ENCODE measurements around the gene LPP. TPM values are rescaled to one million over a fixed set of nuclear protein-coding genes. Genes with fewer than 3 reads are reported as not detected.

Gene LPP
- total RNA-seq, 2 donors from 2014 or later: 170 to 246 TPM

GRCh38 chr3:188761964-188762363 lies 608.0 kb downstream of the LPP start:
- intact Hi-C loops (cut with DNase I): no loop called here
- Histone ChIP-seq H3K9me3 (no peaks in the 10 kb centered on the region), H3K36me3 (no peaks in the 10 kb centered on the region), H3K9ac (ENCODE audit: low read depth in 2 of 2, low read length in 2 of 2) (no peak overlapping the region), H3K4me3 (no peak overlapping the region), H3K27ac (no peak overlapping the region), H3K4me1 (no peaks in the 10 kb centered on the region), H3K27me3 (no peaks in the 10 kb centered on the region)
- no peak for TF ChIP-seq CTCF (IDR thresholded peaks at IDR 0.05)
- no peak for DNase-seq

- TF ChIP-seq CTCF (IDR thresholded peaks at IDR 0.05): no peak
- Histone ChIP-seq H3K36me3 (no peaks in the 10 kb centered on the region), H3K4me1 (no peaks in the 10 kb centered on the region), H3K9me3 (no peaks in the 10 kb centered on the region), H3K27ac (no peak overlapping the region), H3K9ac (ENCODE audit: low read depth in 2 of 2, low read length in 2 of 2) (no peak overlapping the region), H3K27me3 (no peaks in the 10 kb centered on the region), H3K4me3 (no peak overlapping the region)
- intact Hi-C loops (cut with DNase I): no loop called here
- DNase-seq: no peak
Measured at GRCh38 chr3:188764609-188765008, 610.7 kb downstream of the LPP start.

- TF ChIP-seq CTCF (IDR thresholded peaks at IDR 0.05): no peak
- Histone ChIP-seq H3K9me3 (no peaks in the 10 kb centered on the region), H3K27me3 (no peaks in the 10 kb centered on the region), H3K9ac (ENCODE audit: low read depth in 2 of 2, low read length in 2 of 2) (no peak overlapping the region), H3K27ac (no peak overlapping the region), H3K4me1 (no peaks in the 10 kb centered on the region), H3K4me3 (no peak overlapping the region), H3K36me3 (no peaks in the 10 kb centered on the region)
- no peak for DNase-seq
- intact Hi-C loops (cut with DNase I): no loop called here
Measured at GRCh38 chr3:188769831-188770230, 615.9 kb downstream of the LPP start.

- no peak overlapping the region for H3K27ac ChIP-seq
- H3K4me3 ChIP-seq: no peak overlapping the region
- no peaks in the 10 kb centered on the region for H3K4me1 ChIP-seq
- no peak for DNase-seq
- no peaks in the 10 kb centered on the region for H3K9me3 ChIP-seq
- no peak overlapping the region for H3K9ac ChIP-seq (ENCODE audit: low read depth in 2 of 2, low read length in 2 of 2)
- intact Hi-C loops (cut with DNase I): no loop called here
- no peaks in the 10 kb centered on the region for H3K36me3 ChIP-seq
- TF ChIP-seq CTCF (IDR thresholded peaks at IDR 0.05): no peak
- no peaks in the 10 kb centered on the region for H3K27me3 ChIP-seq
Measured at GRCh38 chr3:188772886-188773285, 618.9 kb downstream of the LPP start.

- no peak for DNase-seq
- H3K4me1 ChIP-seq: no peaks in the 10 kb centered on the region
- no peak overlapping the region for H3K9ac ChIP-seq (ENCODE audit: low read depth in 2 of 2, low read length in 2 of 2)
- H3K27me3 ChIP-seq: no peaks in the 10 kb centered on the region
- intact Hi-C loops (cut with DNase I): no loop called here
- H3K27ac ChIP-seq: no peak overlapping the region
- no peaks in the 10 kb centered on the region for H3K9me3 ChIP-seq
- H3K36me3 ChIP-seq: no peaks in the 10 kb centered on the region
- TF ChIP-seq CTCF (IDR thresholded peaks at IDR 0.05): no peak
- H3K4me3 ChIP-seq: no peak overlapping the region
Measured at GRCh38 chr3:188775412-188775811, 621.5 kb downstream of the LPP start.

- no peak for DNase-seq
- Histone ChIP-seq H3K9ac (ENCODE audit: low read depth in 2 of 2, low read length in 2 of 2) (no peak overlapping the region), H3K27me3 (no peaks in the 10 kb centered on the region), H3K4me1 (no peaks in the 10 kb centered on the region), H3K27ac (no peak overlapping the region), H3K36me3 (no peaks in the 10 kb centered on the region), H3K9me3 (no peaks in the 10 kb centered on the region), H3K4me3 (no peak overlapping the region)
- intact Hi-C loops (cut with DNase I): no loop called here
- no peak for TF ChIP-seq CTCF (IDR thresholded peaks at IDR 0.05)
Measured at GRCh38 chr3:188776447-188776846, 622.5 kb downstream of the LPP start.

All from colonic mucosa (tissue), 4 donors.